ENCODE results near the gene YIPF4. TPM values are rescaled to one million over a fixed set of nuclear protein-coding genes. Genes with fewer than 3 reads are reported as not detected.

YIPF4 gene
- polyA plus RNA-seq, 2 of the 4 experiments (the other 2 are of a cell fraction): 31.4 to 54.1 TPM

DNA sequence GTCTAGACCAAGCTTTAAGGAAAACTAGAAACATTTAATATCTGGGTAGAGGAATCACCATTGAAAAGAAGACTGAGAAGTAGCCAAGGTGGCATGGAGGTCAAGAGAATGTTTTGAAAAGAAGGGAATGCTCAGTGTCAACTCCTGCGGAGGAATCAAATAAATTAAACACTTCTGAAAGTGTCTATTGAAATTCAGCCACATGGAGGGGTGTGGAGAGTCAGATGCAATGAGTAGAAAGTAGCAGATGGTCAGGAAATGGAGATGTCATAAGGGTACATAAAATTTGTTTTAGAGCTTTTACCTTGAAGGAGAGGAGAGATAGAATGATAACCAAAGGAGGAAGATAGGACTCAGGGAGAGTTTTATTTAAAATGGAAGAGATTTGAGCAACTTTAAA lies 48.1 kb upstream of the YIPF4 start:
- Histone ChIP-seq H3K4me1 (peaks cover 4% of the 10 kb centered on the region; the same call in 1 of the 3 replicates), H3K4me3 (no peak overlapping the region), H3K9me3 (no peaks in the 10 kb centered on the region), H3K4me2 (no peak overlapping the region), H3K27ac (no peak overlapping the region)
- ChIA-PET POLR2A (no interaction called here), CTCF (interaction anchor here (1.0 to 1.9 kb wide), 2 partner anchors 10 to 18 kb away, joined by 3 to 6 read pairs; no protein-coding TSS in a partner anchor)
- WGBS (ENCODE audit: missing lambda C conversion rate): 54% methylated on average over 1 of the region's 1 CpG
- ATAC-seq: peak in 1 of 2 experiments; percentile 20; a peak in 3 of 6 replicates
- DNase-seq (ENCODE audit: low read depth in 1 of 2, low spot score in 1 of 2): no peak
- TF ChIP-seq BCL3 (IDR thresholded peaks at IDR 0.05): no peak
- TF ChIP-seq MYC (IDR thresholded peaks at IDR 0.05; ENCODE audit: borderline replicate concordance, low read length): no peak
- FAIRE-seq: no peak

GRCh38 chr2:32231959-32232358 lies 45.7 kb upstream of the YIPF4 start:
- Histone ChIP-seq H3K4me3 (no peak overlapping the region), H3K4me2 (no peak overlapping the region), H3K4me1 (peaks cover 4% of the 10 kb centered on the region; the same call in 1 of the 3 replicates), H3K9me3 (no peaks in the 10 kb centered on the region), H3K27ac (no peak overlapping the region)
- ChIA-PET POLR2A (no interaction called here), CTCF (no interaction called here)
- DNase-seq (ENCODE audit: low read depth in 1 of 2, low spot score in 1 of 2): no peak
- no peak for ATAC-seq
- WGBS (ENCODE audit: missing lambda C conversion rate): 67% methylated on average over 4 of the region's 4 CpGs
- FAIRE-seq: no peak
- TF ChIP-seq HDAC2 (IDR thresholded peaks at IDR 0.05) (no peak), KDM1A (IDR thresholded peaks at IDR 0.05; ENCODE audit: low read depth) (no peak), FOSL2 (IDR thresholded peaks at IDR 0.05) (no peak), FOSL2 (CRISPR knock-in tag; IDR thresholded peaks at IDR 0.05) (no peak; the same call in 1 of the 2 replicates), FOXS1 (CRISPR knock-in tag; IDR thresholded peaks at IDR 0.05) (no peak), EHF (CRISPR knock-in tag; IDR thresholded peaks at IDR 0.05) (no peak)

GRCh38 chr2:32235315-32235714 lies 42.4 kb upstream of the YIPF4 start:
- ATAC-seq: no peak
- no peak overlapping the region for H3K4me2 ChIP-seq
- no peaks in the 10 kb centered on the region for H3K9me3 ChIP-seq
- 88% methylated on average over 5 of the region's 5 CpGs for WGBS (ENCODE audit: missing lambda C conversion rate)
- H3K4me3 ChIP-seq: no peak overlapping the region
- FAIRE-seq: no peak
- peaks cover 4% of the 10 kb centered on the region; the same call in 1 of the 3 replicates for H3K4me1 ChIP-seq
- no peak for TF ChIP-seq FOXS1 (CRISPR knock-in tag; IDR thresholded peaks at IDR 0.05)
- no peak for TF ChIP-seq GATA3 (IDR thresholded peaks at IDR 0.05; ENCODE audit: borderline replicate concordance)
- TF ChIP-seq, protein P1, sequence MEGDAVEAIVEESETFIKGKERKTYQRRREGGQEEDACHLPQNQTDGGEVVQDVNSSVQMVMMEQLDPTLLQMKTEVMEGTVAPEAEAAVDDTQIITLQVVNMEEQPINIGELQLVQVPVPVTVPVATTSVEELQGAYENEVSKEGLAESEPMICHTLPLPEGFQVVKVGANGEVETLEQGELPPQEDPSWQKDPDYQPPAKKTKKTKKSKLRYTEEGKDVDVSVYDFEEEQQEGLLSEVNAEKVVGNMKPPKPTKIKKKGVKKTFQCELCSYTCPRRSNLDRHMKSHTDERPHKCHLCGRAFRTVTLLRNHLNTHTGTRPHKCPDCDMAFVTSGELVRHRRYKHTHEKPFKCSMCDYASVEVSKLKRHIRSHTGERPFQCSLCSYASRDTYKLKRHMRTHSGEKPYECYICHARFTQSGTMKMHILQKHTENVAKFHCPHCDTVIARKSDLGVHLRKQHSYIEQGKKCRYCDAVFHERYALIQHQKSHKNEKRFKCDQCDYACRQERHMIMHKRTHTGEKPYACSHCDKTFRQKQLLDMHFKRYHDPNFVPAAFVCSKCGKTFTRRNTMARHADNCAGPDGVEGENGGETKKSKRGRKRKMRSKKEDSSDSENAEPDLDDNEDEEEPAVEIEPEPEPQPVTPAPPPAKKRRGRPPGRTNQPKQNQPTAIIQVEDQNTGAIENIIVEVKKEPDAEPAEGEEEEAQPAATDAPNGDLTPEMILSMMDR (IDR thresholded peaks at IDR 0.05): no peak
- TF ChIP-seq CBX2 (IDR thresholded peaks at IDR 0.05; ENCODE audit: borderline replicate concordance, low read depth): no peak
- TF ChIP-seq POLR2A (IDR thresholded peaks at IDR 0.05; ENCODE audit: low read length): no peak
- TF ChIP-seq BHLHE40 (IDR thresholded peaks at IDR 0.05; ENCODE audit: low read depth, low read length): no peak
- TF ChIP-seq, protein P2, sequence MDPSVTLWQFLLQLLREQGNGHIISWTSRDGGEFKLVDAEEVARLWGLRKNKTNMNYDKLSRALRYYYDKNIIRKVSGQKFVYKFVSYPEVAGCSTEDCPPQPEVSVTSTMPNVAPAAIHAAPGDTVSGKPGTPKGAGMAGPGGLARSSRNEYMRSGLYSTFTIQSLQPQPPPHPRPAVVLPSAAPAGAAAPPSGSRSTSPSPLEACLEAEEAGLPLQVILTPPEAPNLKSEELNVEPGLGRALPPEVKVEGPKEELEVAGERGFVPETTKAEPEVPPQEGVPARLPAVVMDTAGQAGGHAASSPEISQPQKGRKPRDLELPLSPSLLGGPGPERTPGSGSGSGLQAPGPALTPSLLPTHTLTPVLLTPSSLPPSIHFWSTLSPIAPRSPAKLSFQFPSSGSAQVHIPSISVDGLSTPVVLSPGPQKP (IDR thresholded peaks at IDR 0.05; ENCODE audit: low read depth, low read length): no peak
- no peak for TF ChIP-seq FOSB (CRISPR knock-in tag; IDR thresholded peaks at IDR 0.05)
- TF ChIP-seq TP53 (CRISPR knock-in tag; IDR thresholded peaks at IDR 0.05): no peak
- TF ChIP-seq HOXA7 (CRISPR knock-in tag; IDR thresholded peaks at IDR 0.05): no peak
- no peak for TF ChIP-seq HDAC2 (IDR thresholded peaks at IDR 0.05)
- POLR2A ChIA-PET: no interaction called here
- H3K27ac ChIP-seq: no peak overlapping the region
- CTCF ChIA-PET: interaction anchor here (2.0 kb wide), 1 partner anchor 12 kb away, joined by 5 read pairs; no protein-coding TSS in a partner anchor
- no peak for DNase-seq (ENCODE audit: low read depth in 1 of 2, low spot score in 1 of 2)

GRCh38 chr2:32237488-32237887 lies 40.2 kb upstream of the YIPF4 start:
- CTCF ChIA-PET: interaction anchor here (1.3 kb wide), 1 partner anchor 32 kb away, joined by 3 read pairs; no protein-coding TSS in a partner anchor
- POLR2A ChIA-PET: no interaction called here
- DNase-seq (ENCODE audit: low read depth in 1 of 2, low spot score in 1 of 2) (no peak), FAIRE-seq (no peak), ATAC-seq (no peak)
- WGBS (ENCODE audit: missing lambda C conversion rate): 88% methylated on average over 2 of the region's 2 CpGs
- Histone ChIP-seq H3K4me1 (no peaks in the 10 kb centered on the region), H3K4me2 (no peak overlapping the region), H3K9me3 (no peaks in the 10 kb centered on the region), H3K4me3 (no peak overlapping the region), H3K27ac (no peak overlapping the region)
- TF ChIP-seq ZFP36 (IDR thresholded peaks at IDR 0.05; ENCODE audit: borderline replicate concordance, partially characterized antibody) (no peak), HOXB13 (CRISPR knock-in tag; IDR thresholded peaks at IDR 0.05; ENCODE audit: low read depth) (no peak), CEBPB (IDR thresholded peaks at IDR 0.05) (no peak), CHD4 (IDR thresholded peaks at IDR 0.05; ENCODE audit: borderline replicate concordance) (no peak), NPAS2 (CRISPR knock-in tag; IDR thresholded peaks at IDR 0.05; ENCODE audit: borderline replicate concordance) (no peak), SMC3 (IDR thresholded peaks at IDR 0.05) (no peak), KDM5A (IDR thresholded peaks at IDR 0.05) (no peak), ESRRA (IDR thresholded peaks at IDR 0.05; ENCODE audit: borderline replicate concordance, low read length) (no peak), TP53 (CRISPR knock-in tag; IDR thresholded peaks at IDR 0.05) (no peak), CBX8 (IDR thresholded peaks at IDR 0.05) (no peak), RFX5 (IDR thresholded peaks at IDR 0.05) (no peak)
